ENCODE measurements around the gene UNC13A. TPM values are rescaled to one million over a fixed set of nuclear protein-coding genes. Genes with fewer than 3 reads are reported as not detected.

Gene UNC13A
- polyA plus RNA-seq, 3 donors = 0.11 to 1.0 (median 0.15) TPM

- WGBS, 3 donors = 3 to 10% (median 9%) methylated on average over 10 to 14 of the region's 14 CpGs
- no peak overlapping the region for H3K27ac ChIP-seq (ENCODE audit: low read depth, low read length)
These were observed 8.5 kb downstream of the UNC13A start for GRCh38 chr19:17679526-17680229.

GRCh38 chr19:17678836-17679235, 9.3 kb downstream of the UNC13A start:
- no peak overlapping the region for H3K27ac ChIP-seq (ENCODE audit: low read depth, low read length)
- WGBS, 3 donors = 72 to 85% (median 80%) methylated on average over 4 of the region's 4 CpGs

GRCh38 chr19:17677002-17677401, 11.2 kb downstream of the UNC13A start:
- no peak overlapping the region for H3K27ac ChIP-seq (ENCODE audit: low read depth, low read length)
- 45 to 75% (median 62%) methylated on average over 2 of the region's 2 CpGs for WGBS, 3 donors

GRCh38 chr19:17676295-17676694, 11.9 kb downstream of the UNC13A start:
- no peak overlapping the region for H3K27ac ChIP-seq (ENCODE audit: low read depth, low read length)
- WGBS, 3 donors = 34 to 59% (median 41%) methylated on average over 2 of the region's 2 CpGs

GRCh38 chr19:17673937-17674799, 14.0 kb downstream of the UNC13A start:
- 56 to 61% (median 61%) methylated on average over 19 of the region's 19 CpGs for WGBS, 3 donors
- no peak overlapping the region for H3K27ac ChIP-seq (ENCODE audit: low read depth, low read length)

- 65 to 83% (median 72%) methylated on average over 2 of the region's 2 CpGs for WGBS, 3 donors
- H3K27ac ChIP-seq (ENCODE audit: low read depth, low read length) = no peak overlapping the region
These were observed 16.2 kb downstream of the UNC13A start for GRCh38 chr19:17671906-17672305.

- 72 to 82% (median 82%) methylated on average over 9 of the region's 9 CpGs for WGBS, 3 donors
- no peak overlapping the region for H3K27ac ChIP-seq (ENCODE audit: low read depth, low read length)
These were observed 18.7 kb downstream of the UNC13A start for GRCh38 chr19:17669419-17669818.

GRCh38 chr19:17665058-17665457, 23.1 kb downstream of the UNC13A start:
- WGBS, 3 donors = 67 to 91% (median 83%) methylated on average over 2 of the region's 2 CpGs
- H3K27ac ChIP-seq (ENCODE audit: low read depth, low read length) = no peak overlapping the region

- no peak overlapping the region for H3K27ac ChIP-seq (ENCODE audit: low read depth, low read length)
- WGBS, 3 donors = 50 to 85% (median 76%) methylated on average over 7 of the region's 7 CpGs
These were observed 28.2 kb downstream of the UNC13A start for GRCh38 chr19:17659996-17660395.

- H3K27ac ChIP-seq (ENCODE audit: low read depth, low read length) = no peak overlapping the region
- WGBS, 3 donors = 27 to 45% (median 31%) methylated on average over 3 of the region's 3 CpGs
These were observed 29.5 kb downstream of the UNC13A start for GRCh38 chr19:17658666-17659065.

GRCh38 chr19:17658240-17658639, 29.9 kb downstream of the UNC13A start:
- no peak overlapping the region for H3K27ac ChIP-seq (ENCODE audit: low read depth, low read length)
- WGBS, 3 donors = 76 to 78% (median 77%) methylated on average over 6 of the region's 6 CpGs

GRCh38 chr19:17656970-17657369, 31.2 kb downstream of the UNC13A start:
- no peak overlapping the region for H3K27ac ChIP-seq (ENCODE audit: low read depth, low read length)
- WGBS, 3 donors = 74 to 81% (median 79%) methylated on average over 8 of the region's 8 CpGs

GRCh38 chr19:17655751-17656472, 32.2 kb downstream of the UNC13A start:
- WGBS, 3 donors = 80 to 87% (median 86%) methylated on average over 24 to 25 of the region's 25 CpGs
- H3K27ac ChIP-seq (ENCODE audit: low read depth, low read length) = no peak overlapping the region

GRCh38 chr19:17654993-17655392, 33.2 kb downstream of the UNC13A start:
- no peak overlapping the region for H3K27ac ChIP-seq (ENCODE audit: low read depth, low read length)
- 70 to 79% (median 74%) methylated on average over 9 of the region's 9 CpGs for WGBS, 3 donors

GRCh38 chr19:17652627-17653026, 35.5 kb downstream of the UNC13A start:
- 87 to 90% (median 89%) methylated on average over 4 of the region's 4 CpGs for WGBS, 3 donors
- no peak overlapping the region for H3K27ac ChIP-seq (ENCODE audit: low read depth, low read length)

GRCh38 chr19:17648786-17649185, 39.4 kb downstream of the UNC13A start:
- 72 to 85% (median 79%) methylated on average over 12 of the region's 12 CpGs for WGBS, 3 donors
- no peak overlapping the region for H3K27ac ChIP-seq (ENCODE audit: low read depth, low read length)

- WGBS, 3 donors = 72 to 77% (median 73%) methylated on average over 32 of the region's 32 CpGs
- H3K27ac ChIP-seq (ENCODE audit: low read depth, low read length) = no peak overlapping the region
These were observed 40.0 kb downstream of the UNC13A start for GRCh38 chr19:17648097-17648660.

GRCh38 chr19:17647071-17648020, 40.8 kb downstream of the UNC13A start:
- WGBS, 3 donors = 81 to 90% (median 86%) methylated on average over 46 to 50 of the region's 50 CpGs
- no peak overlapping the region for H3K27ac ChIP-seq (ENCODE audit: low read depth, low read length)

All from adipose tissue (tissue), 3 donors.